Left lung (tissue), 10 donors: ENCODE measurements around the gene NOP58. TPM values are rescaled to one million over a fixed set of nuclear protein-coding genes. Genes with fewer than 3 reads are reported as not detected.
"Not testable (repeated sequence)": the region's sequence is repeated elsewhere in the genome, so short reads cannot be mapped to it uniquely, and the experiment has no call there.

Experiments
- ATAC-seq: fragments of 200-7000 bp; cut with Tn5 transposase; one replicate; pipeline ENCODE4 v1.9.1; 2020; ENCODE audit warnings: moderate library complexity
- DNase-seq, 4 donors: peaks; one replicate each; pipeline ENCODE4 v3.0.0-alpha.2; 2013 to 2020
- H3K27ac ChIP-seq, 2 donors: fragments of 200-600 bp; sonication (generic) in 1 of 2; one replicate each; pipeline versions ENCODE4 v1.5.0 to v1.8.0; 2020 to 2021
- H3K27me3 ChIP-seq, 2 donors: fragments of 200-600 bp; sonication (generic) in 1 of 2; one replicate each; pipeline versions ENCODE4 v1.5.0 to v1.8.0; 2020 to 2021
- H3K36me3 ChIP-seq, 2 donors: fragments of 200-600 bp; sonication (generic) in 1 of 2; one replicate each; pipeline versions ENCODE4 v1.5.0 to v1.8.0; 2020 to 2021
- H3K4me1 ChIP-seq, 2 donors: fragments of 200-600 bp; one replicate each; pipeline ENCODE4 v1.8.0; 2021
- H3K4me3 ChIP-seq, 2 donors: fragments of 200-600 bp; sonication (generic) in 1 of 2; one replicate each; pipeline versions ENCODE4 v1.5.0 to v1.8.0; 2020 to 2021; ENCODE audit warnings: mild to moderate bottlenecking in 1 of 2
- H3K9me3 ChIP-seq, 2 donors: fragments of 200-600 bp; sonication (generic) in 1 of 2; one replicate each; pipeline versions ENCODE4 v1.5.0 to v1.8.0; 2020 to 2021
- CTCF ChIP-seq, 2 donors: fragments of 200-600 bp; sonication (generic) in 1 of 2; IDR thresholded peaks; one replicate each; pipeline versions ENCODE4 v1.5.0 to v1.8.0; 2021; ENCODE audit warnings: antibody characterized with exemption in 2 of 2
- intact Hi-C, 2 donors: fragments of 100-400 bp; cut with DNase I; formaldehyde crosslinking; loops; one replicate each; pipeline versions ENCODE4 v1.11.2 to v1.14.2; 2022
- polyA plus RNA-seq, 6 donors: library from polyadenylated mRNA; unstranded; fragments of 120-200 nt; gene quantifications; one replicate each; pipeline ENCODE4 v1.2.1, GENCODE V29; 2013; ENCODE audit not compliant: insufficient read length in 6 of 6
- total RNA-seq, 2 donors: library from RNA; stranded (reverse); fragmentation: NEBNext Ultra II Directional; extraction: Animal tissue kit (Norgen Biotek cat#: 25700); gene quantifications; one replicate each; pipeline ENCODE4 v1.2.1, GENCODE V29; 2021
- donor health status: DM: no; HTN: yes; CAD: no.
- donor health status: DM: no; HTN: no; CAD: no.

NOP58 gene
- total and polyA plus RNA-seq, 8 donors = 35.3 to 125 (median 105) TPM

- intact Hi-C loops = no loop called here
- no peak for TF ChIP-seq CTCF (IDR thresholded peaks at IDR 0.05)
- H3K27me3 ChIP-seq = no peaks in the 10 kb centered on the region
- peak within 1 kb of the TSS; percentile 94 to 97 for H3K4me3 ChIP-seq
- H3K27ac ChIP-seq = peak within 1 kb of the TSS; percentile 82 to 84
- peaks cover 13 to 28% of the 10 kb centered on the region in 2 donors for H3K4me1 ChIP-seq
- H3K9me3 ChIP-seq = no peaks in the 10 kb centered on the region
- no peaks in the 10 kb centered on the region for H3K36me3 ChIP-seq
- peak; percentile 98 for ATAC-seq
- DNase-seq = peak; percentile 91 to 99 (median 94)
Measured at GRCh38 chr2:202238234-202239197, 27.0 kb upstream of the NOP58 start, which contains the start of gene SUMO1. Gene SUMO1, minus strand, starts transcription at chr2:202238597. Its CDS starts 146 bp downstream, at chr2:202238451.

- intact Hi-C loops, H3K9me3 ChIP-seq, H3K4me3 ChIP-seq, H3K27ac ChIP-seq, ATAC-seq, H3K27me3 ChIP-seq, H3K4me1 ChIP-seq, H3K36me3 ChIP-seq, DNase-seq: not testable (repeated sequence)
Measured at GRCh38 chr2:202247710-202248109, 17.9 kb upstream of the NOP58 start.

GRCh38 chr2:202249521-202250253, 15.9 kb upstream of the NOP58 start:
- DNase-seq (no peak), ATAC-seq (peak; percentile 50)
- H3K4me1 ChIP-seq = no peaks in the 10 kb centered on the region
- no peak for TF ChIP-seq CTCF (IDR thresholded peaks at IDR 0.05)
- no peak overlapping the region for H3K27ac ChIP-seq
- intact Hi-C loops = no loop called here
- no peak overlapping the region for H3K4me3 ChIP-seq
- H3K36me3 ChIP-seq = no peaks in the 10 kb centered on the region
- no peaks in the 10 kb centered on the region for H3K9me3 ChIP-seq
- no peaks in the 10 kb centered on the region for H3K27me3 ChIP-seq

- Histone ChIP-seq H3K36me3 (no peaks in the 10 kb centered on the region), H3K27me3 (no peaks in the 10 kb centered on the region), H3K4me1 (no peaks in the 10 kb centered on the region), H3K9me3 (no peaks in the 10 kb centered on the region), H3K27ac (no peak overlapping the region), H3K4me3 (no peak overlapping the region)
- no peak for ATAC-seq
- no peak for DNase-seq
- intact Hi-C loops = no loop called here
- no peak for TF ChIP-seq CTCF (IDR thresholded peaks at IDR 0.05)
Measured at GRCh38 chr2:202251494-202251893, 14.1 kb upstream of the NOP58 start.

- intact Hi-C loops = no loop called here
- Histone ChIP-seq H3K4me3 (no peak overlapping the region), H3K4me1 (no peaks in the 10 kb centered on the region), H3K27ac (no peak overlapping the region), H3K9me3 (no peaks in the 10 kb centered on the region), H3K27me3 (no peaks in the 10 kb centered on the region), H3K36me3 (no peaks in the 10 kb centered on the region)
- no peak for ATAC-seq
- TF ChIP-seq CTCF (IDR thresholded peaks at IDR 0.05) = no peak
- no peak for DNase-seq
Measured at GRCh38 chr2:202261531-202261930, 4.0 kb upstream of the NOP58 start.
